ENCODE results near the gene STPG3. TPM values are rescaled to one million over a fixed set of nuclear protein-coding genes. Genes with fewer than 3 reads are reported as not detected.
A peak's percentile ranks its signal among the peaks of the same experiment; 100 is the strongest.

Gene STPG3
- total and polyA plus RNA-seq, 2 of the 13 experiments (the other 11 are each of a cell fraction or from before 2014, with no cell fraction given) = not detected

GRCh38 chr9:137253717-137254623, 2.9 kb downstream of the STPG3 start (continued):
- no peak for TF ChIP-seq ZNF354B (CRISPR knock-in tag; IDR thresholded peaks at IDR 0.05)
- 0 out of 2 replicates have a peak, but pooled peaks have one; percentile 2 for TF ChIP-seq ZNF331 (CRISPR knock-in tag; IDR thresholded peaks at IDR 0.05)
- TF ChIP-seq, protein P1, sequence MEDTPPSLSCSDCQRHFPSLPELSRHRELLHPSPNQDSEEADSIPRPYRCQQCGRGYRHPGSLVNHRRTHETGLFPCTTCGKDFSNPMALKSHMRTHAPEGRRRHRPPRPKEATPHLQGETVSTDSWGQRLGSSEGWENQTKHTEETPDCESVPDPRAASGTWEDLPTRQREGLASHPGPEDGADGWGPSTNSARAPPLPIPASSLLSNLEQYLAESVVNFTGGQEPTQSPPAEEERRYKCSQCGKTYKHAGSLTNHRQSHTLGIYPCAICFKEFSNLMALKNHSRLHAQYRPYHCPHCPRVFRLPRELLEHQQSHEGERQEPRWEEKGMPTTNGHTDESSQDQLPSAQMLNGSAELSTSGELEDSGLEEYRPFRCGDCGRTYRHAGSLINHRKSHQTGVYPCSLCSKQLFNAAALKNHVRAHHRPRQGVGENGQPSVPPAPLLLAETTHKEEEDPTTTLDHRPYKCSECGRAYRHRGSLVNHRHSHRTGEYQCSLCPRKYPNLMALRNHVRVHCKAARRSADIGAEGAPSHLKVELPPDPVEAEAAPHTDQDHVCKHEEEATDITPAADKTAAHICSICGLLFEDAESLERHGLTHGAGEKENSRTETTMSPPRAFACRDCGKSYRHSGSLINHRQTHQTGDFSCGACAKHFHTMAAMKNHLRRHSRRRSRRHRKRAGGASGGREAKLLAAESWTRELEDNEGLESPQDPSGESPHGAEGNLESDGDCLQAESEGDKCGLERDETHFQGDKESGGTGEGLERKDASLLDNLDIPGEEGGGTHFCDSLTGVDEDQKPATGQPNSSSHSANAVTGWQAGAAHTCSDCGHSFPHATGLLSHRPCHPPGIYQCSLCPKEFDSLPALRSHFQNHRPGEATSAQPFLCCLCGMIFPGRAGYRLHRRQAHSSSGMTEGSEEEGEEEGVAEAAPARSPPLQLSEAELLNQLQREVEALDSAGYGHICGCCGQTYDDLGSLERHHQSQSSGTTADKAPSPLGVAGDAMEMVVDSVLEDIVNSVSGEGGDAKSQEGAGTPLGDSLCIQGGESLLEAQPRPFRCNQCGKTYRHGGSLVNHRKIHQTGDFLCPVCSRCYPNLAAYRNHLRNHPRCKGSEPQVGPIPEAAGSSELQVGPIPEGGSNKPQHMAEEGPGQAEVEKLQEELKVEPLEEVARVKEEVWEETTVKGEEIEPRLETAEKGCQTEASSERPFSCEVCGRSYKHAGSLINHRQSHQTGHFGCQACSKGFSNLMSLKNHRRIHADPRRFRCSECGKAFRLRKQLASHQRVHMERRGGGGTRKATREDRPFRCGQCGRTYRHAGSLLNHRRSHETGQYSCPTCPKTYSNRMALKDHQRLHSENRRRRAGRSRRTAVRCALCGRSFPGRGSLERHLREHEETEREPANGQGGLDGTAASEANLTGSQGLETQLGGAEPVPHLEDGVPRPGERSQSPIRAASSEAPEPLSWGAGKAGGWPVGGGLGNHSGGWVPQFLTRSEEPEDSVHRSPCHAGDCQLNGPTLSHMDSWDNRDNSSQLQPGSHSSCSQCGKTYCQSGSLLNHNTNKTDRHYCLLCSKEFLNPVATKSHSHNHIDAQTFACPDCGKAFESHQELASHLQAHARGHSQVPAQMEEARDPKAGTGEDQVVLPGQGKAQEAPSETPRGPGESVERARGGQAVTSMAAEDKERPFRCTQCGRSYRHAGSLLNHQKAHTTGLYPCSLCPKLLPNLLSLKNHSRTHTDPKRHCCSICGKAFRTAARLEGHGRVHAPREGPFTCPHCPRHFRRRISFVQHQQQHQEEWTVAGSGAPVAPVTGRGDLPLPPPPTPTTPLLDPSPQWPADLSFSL (CRISPR knock-in tag; IDR thresholded peaks at IDR 0.05) = no peak
- TF ChIP-seq ZMYM2 (CRISPR knock-in tag; IDR thresholded peaks at IDR 0.05) = no peak
- TF ChIP-seq, protein P2, sequence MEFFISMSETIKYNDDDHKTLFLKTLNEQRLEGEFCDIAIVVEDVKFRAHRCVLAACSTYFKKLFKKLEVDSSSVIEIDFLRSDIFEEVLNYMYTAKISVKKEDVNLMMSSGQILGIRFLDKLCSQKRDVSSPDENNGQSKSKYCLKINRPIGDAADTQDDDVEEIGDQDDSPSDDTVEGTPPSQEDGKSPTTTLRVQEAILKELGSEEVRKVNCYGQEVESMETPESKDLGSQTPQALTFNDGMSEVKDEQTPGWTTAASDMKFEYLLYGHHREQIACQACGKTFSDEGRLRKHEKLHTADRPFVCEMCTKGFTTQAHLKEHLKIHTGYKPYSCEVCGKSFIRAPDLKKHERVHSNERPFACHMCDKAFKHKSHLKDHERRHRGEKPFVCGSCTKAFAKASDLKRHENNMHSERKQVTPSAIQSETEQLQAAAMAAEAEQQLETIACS (CRISPR knock-in tag; IDR thresholded peaks at IDR 0.05) = no peak
- no peak for TF ChIP-seq GLMP (CRISPR knock-in tag; IDR thresholded peaks at IDR 0.05; ENCODE audit: borderline replicate concordance)
- TF ChIP-seq PATZ1 (CRISPR knock-in tag; IDR thresholded peaks at IDR 0.05) = no peak
- TF ChIP-seq NFRKB (IDR thresholded peaks at IDR 0.05) = no peak
- TF ChIP-seq, protein P3, sequence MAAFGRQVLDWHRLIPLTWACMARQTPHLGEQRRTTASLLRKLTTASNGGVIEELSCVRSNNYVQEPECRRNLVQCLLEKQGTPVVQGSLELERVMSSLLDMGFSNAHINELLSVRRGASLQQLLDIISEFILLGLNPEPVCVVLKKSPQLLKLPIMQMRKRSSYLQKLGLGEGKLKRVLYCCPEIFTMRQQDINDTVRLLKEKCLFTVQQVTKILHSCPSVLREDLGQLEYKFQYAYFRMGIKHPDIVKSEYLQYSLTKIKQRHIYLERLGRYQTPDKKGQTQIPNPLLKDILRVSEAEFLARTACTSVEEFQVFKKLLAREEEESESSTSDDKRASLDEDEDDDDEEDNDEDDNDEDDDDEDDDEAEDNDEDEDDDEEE (CRISPR knock-in tag; IDR thresholded peaks at IDR 0.05) = peak; percentile 72; the same call in 1 of the 2 replicates
- no peak for TF ChIP-seq ZNF713 (CRISPR knock-in tag; IDR thresholded peaks at IDR 0.05)
- no peak for TF ChIP-seq SETDB1 (CRISPR knock-in tag; IDR thresholded peaks at IDR 0.05; ENCODE audit: borderline replicate concordance)
- TF ChIP-seq, protein P4, sequence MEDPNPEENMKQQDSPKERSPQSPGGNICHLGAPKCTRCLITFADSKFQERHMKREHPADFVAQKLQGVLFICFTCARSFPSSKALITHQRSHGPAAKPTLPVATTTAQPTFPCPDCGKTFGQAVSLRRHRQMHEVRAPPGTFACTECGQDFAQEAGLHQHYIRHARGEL (CRISPR knock-in tag; IDR thresholded peaks at IDR 0.05) = no peak
- TF ChIP-seq HDAC2 (CRISPR knock-in tag; IDR thresholded peaks at IDR 0.05) = peak; percentile 14; the same call in 1 of the 2 replicates
- TF ChIP-seq ZBTB8A (CRISPR knock-in tag; IDR thresholded peaks at IDR 0.05; ENCODE audit: borderline replicate concordance, low read depth) = no peak
- TF ChIP-seq RBM22 (optimal IDR thresholded peaks at IDR 0.05; ENCODE audit: low read length) = no peak

All from HepG2 (cell line).